Small intestine (tissue), 16 donors: Measurements from ENCODE around the gene SHC1. TPM values are rescaled to one million over a fixed set of nuclear protein-coding genes. Genes with fewer than 3 reads are reported as not detected.

Source experiments
- DNase-seq, 2 donors: peaks; one replicate each; pipeline versions ENCODE4 v3.0.0 to v3.0.0-alpha.2; 2013
- FAIRE-seq: peaks from 2 replicates; lab custom pipeline; 2012; peaks lifted over from hg19 to GRCh38; lab: Jason Lieb, UNC
- H3K27ac ChIP-seq, 3 donors: one replicate each; pipeline ENCODE4 v1.5.1; 2013; ENCODE audit warnings: low read length in 2 of 3, mild to moderate bottlenecking in 2 of 3, control low read depth in 1 of 3, inconsistent platforms in 1 of 3, low read depth in 1 of 3, moderate library complexity in 1 of 3
- H3K27me3 ChIP-seq, 3 donors: one replicate each; pipeline ENCODE4 v1.6.1; 2013; ENCODE audit warnings: low read length in 3 of 3, inconsistent platforms in 1 of 3; ENCODE audit not compliant: control insufficient read depth in 3 of 3, insufficient read depth in 3 of 3
- H3K36me3 ChIP-seq, 3 donors: one replicate each; pipeline ENCODE4 v1.6.1; 2013; ENCODE audit warnings: low read length in 3 of 3, inconsistent platforms in 1 of 3, low read depth in 1 of 3, mild to moderate bottlenecking in 1 of 3, moderate library complexity in 1 of 3; ENCODE audit not compliant: control insufficient read depth in 3 of 3, insufficient read depth in 2 of 3
- H3K4me1 ChIP-seq, 3 donors: one replicate each; pipeline ENCODE4 v1.6.1; 2013; ENCODE audit warnings: low read length in 2 of 3, inconsistent platforms in 1 of 3, low read depth in 1 of 3, mild to moderate bottlenecking in 1 of 3, moderate library complexity in 1 of 3; ENCODE audit not compliant: control insufficient read depth in 3 of 3, insufficient read depth in 2 of 3
- H3K4me3 ChIP-seq, 3 donors: one replicate each; pipeline ENCODE4 v1.5.1; 2013; ENCODE audit warnings: low read length in 3 of 3, control low read depth in 1 of 3, inconsistent platforms in 1 of 3, low read depth in 1 of 3, mild to moderate bottlenecking in 1 of 3, moderate library complexity in 1 of 3
- H3K9me3 ChIP-seq, 2 donors: one replicate each; pipeline ENCODE4 v1.6.1; 2013; ENCODE audit warnings: low read depth in 1 of 2, low read length in 1 of 2; ENCODE audit not compliant: control insufficient read depth in 2 of 2, insufficient read depth in 1 of 2
- WGBS, 3 donors: extraction: QIAGEN DNeasy Blood & Tissue Kit; methylation state at CpG; one replicate each; pipeline ENCODE4 v1.1.7; 2013; 5-methylcytosine and 5-hydroxymethylcytosine counted together
- long read RNA-seq, 10 donors: transcript quantifications; one replicate each; lab custom pipeline, GENCODE V29; 2026
- polyA plus RNA-seq, 4 donors: library from polyadenylated mRNA; stranded (reverse) in 3 of 4; unstranded in 1 of 4; fragments of 200-250 nt in 3 of 4; fragments of 120-200 nt in 1 of 4; gene quantifications; one replicate each; pipeline versions ENCODE4 v1.2.1 to v1.2.3, GENCODE V29; 2013
- donor health status: healthy with polysubstance abuse.
- donor health status: control.
- donor health status: control.
- donor health status: Bipolar disorder and iron deficiency.
- donor health status: healthy.

SHC1 gene, protein sequence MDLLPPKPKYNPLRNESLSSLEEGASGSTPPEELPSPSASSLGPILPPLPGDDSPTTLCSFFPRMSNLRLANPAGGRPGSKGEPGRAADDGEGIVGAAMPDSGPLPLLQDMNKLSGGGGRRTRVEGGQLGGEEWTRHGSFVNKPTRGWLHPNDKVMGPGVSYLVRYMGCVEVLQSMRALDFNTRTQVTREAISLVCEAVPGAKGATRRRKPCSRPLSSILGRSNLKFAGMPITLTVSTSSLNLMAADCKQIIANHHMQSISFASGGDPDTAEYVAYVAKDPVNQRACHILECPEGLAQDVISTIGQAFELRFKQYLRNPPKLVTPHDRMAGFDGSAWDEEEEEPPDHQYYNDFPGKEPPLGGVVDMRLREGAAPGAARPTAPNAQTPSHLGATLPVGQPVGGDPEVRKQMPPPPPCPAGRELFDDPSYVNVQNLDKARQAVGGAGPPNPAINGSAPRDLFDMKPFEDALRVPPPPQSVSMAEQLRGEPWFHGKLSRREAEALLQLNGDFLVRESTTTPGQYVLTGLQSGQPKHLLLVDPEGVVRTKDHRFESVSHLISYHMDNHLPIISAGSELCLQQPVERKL
- polyA plus RNA-seq, result 10 to 100 TPM; 59.7 to 84.8 (median 66.7) TPM
- long read RNA-seq, donor 1, result 0 reads
- long read RNA-seq, donor 2, partial matches to known transcripts, result 0 of 5 reads
- long read RNA-seq, donor 2, other reads (novel, unspliced or antisense), result 0 of 5 reads
- long read RNA-seq, donor 3, partial matches to known transcripts, result 0 of 65 reads
- long read RNA-seq, donor 3, other reads (novel, unspliced or antisense), result 63 of 65 reads
- long read RNA-seq, donor 4, result 0 reads
- long read RNA-seq, donor 5, partial matches to known transcripts, result 0 of 23 reads
- long read RNA-seq, donor 5, other reads (novel, unspliced or antisense), result 22 of 23 reads
- long read RNA-seq, donor 6, partial matches to known transcripts, result 0 of 6 reads
- long read RNA-seq, donor 6, other reads (novel, unspliced or antisense), result 0 of 6 reads
- long read RNA-seq, donor 7, result 0 reads
- long read RNA-seq, donor 8, partial matches to known transcripts, result 0 of 2 reads
- long read RNA-seq, donor 8, other reads (novel, unspliced or antisense), result 0 of 2 reads
- long read RNA-seq, donor 9, result 0 reads
- long read RNA-seq, donor 10, transcript SHC1-210 (12 exons, 3,481 nt), result major isoform, 5 of 13 reads
- long read RNA-seq, donor 10, partial matches to known transcripts, result 0 of 13 reads
- long read RNA-seq, donor 10, other reads (novel, unspliced or antisense), result 0 of 13 reads

- DNase-seq (peak; percentile 61 to 84), FAIRE-seq (no peak)
- H3K9me3 ChIP-seq, result no peaks in the 10 kb centered on the region
- H3K27me3 ChIP-seq, result no peaks in the 10 kb centered on the region
- peak within 1 kb of the TSS; percentile 77 to 85 (median 79) for H3K27ac ChIP-seq
- H3K4me3 ChIP-seq, result peak within 1 kb of the TSS; percentile 1 to 40 (median 27)
- peaks cover 7 to 35% (median 15%) of the 10 kb centered on the region in 3 donors for H3K4me1 ChIP-seq
- peaks cover 2 to 56% (median 22%) of the 10 kb centered on the region in 3 donors for H3K36me3 ChIP-seq
- 26 to 51% (median 47%) methylated on average over 14 to 15 of the region's 15 CpGs for WGBS, 3 donors
Observed at GRCh38 chr1:154970631-154971340, at the start of gene SHC1. Gene SHC1, minus strand, starts transcription at chr1:154970747. Its CDS starts 221 bp downstream, at chr1:154970526.

GRCh38 chr1:155019377-155020245 lies 49.1 kb upstream of the SHC1 start:
- no peaks in the 10 kb centered on the region for H3K27me3 ChIP-seq
- FAIRE-seq, result no peak
- H3K4me3 ChIP-seq, result no peak overlapping the region
- H3K36me3 ChIP-seq, result peaks cover 6 to 48% (median 15%) of the 10 kb centered on the region in 3 donors
- H3K27ac ChIP-seq, result peak overlapping the region in 1 of 3 donors; percentile 56
- WGBS, 3 donors, result 65 to 75% (median 66%) methylated on average over 11 of the region's 11 CpGs
- H3K9me3 ChIP-seq, result no peaks in the 10 kb centered on the region
- H3K4me1 ChIP-seq, result peaks cover 2 to 19% (median 5%) of the 10 kb centered on the region in 3 donors
- DNase-seq, result no peak

DNA sequence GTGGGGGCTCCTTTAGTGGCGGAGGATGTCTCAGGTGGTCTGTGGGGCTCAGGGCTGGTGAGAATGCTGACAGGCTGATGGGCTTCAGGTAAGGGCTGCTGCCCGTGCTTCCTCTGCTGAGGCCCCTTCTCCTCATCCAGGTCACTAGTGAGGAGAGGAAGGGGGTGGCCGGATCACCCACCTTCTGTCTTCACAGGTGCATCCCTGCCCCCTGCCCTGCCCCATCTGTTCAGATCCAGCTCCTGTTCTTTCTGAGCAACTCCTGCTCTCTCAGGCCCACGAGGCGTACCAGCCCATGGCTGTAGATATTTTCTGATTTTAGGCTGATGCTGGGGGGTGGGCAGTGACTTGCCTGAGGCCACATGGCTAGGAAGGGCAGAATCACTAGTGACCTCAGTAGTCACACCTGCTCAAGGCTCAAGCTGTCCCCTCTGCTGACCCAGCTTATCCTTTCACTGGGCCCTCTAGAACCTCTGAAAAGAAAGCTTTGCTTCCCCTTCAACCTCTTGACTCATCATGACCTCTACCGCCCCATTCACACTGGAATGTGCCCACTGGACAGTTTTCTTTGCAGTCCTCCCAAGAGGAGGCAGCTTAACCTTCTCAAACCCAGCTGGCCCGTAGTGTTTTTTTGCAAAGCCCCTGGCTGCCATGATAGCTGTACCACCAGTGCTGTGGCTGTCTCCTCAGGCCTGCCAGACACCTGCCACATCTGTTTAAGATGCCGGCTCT lies 48.2 kb upstream of the SHC1 start:
- 85 to 92% (median 85%) methylated on average over 8 of the region's 8 CpGs for WGBS, 3 donors
- Histone ChIP-seq H3K27ac (peak overlapping the region in 2 of 3 donors; percentile 8 to 56), H3K9me3 (no peaks in the 10 kb centered on the region), H3K27me3 (no peaks in the 10 kb centered on the region), H3K36me3 (peaks cover 6 to 56% (median 19%) of the 10 kb centered on the region in 3 donors), H3K4me3 (no peak overlapping the region), H3K4me1 (peaks cover 2 to 22% (median 5%) of the 10 kb centered on the region in 3 donors)
- FAIRE-seq (no peak), DNase-seq (no peak)

DNA sequence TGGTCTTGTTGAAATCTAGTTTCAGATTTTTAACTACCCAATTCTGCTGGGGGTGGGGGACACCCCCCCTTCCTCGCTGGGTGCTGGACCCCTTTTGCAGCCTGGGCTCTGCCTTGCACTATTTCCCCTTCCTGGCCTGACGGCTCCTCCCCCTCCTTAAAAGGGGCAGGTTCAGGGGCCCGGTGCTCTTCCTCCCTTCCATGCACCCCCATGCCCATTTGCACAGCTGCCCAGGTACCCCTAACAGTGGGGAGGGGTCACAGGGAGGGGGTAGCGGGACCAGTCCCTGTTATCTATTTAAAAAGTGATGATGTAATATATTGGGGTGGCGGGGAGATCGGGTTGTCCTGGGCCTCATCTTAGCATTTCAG lies 47.4 kb upstream of the SHC1 start:
- DNase-seq (no peak), FAIRE-seq (no peak)
- H3K9me3 ChIP-seq, result no peaks in the 10 kb centered on the region
- peak overlapping the region; percentile 83 to 99 (median 93) for H3K27ac ChIP-seq
- 32 to 43% (median 39%) methylated on average over 6 of the region's 6 CpGs for WGBS, 3 donors
- no peaks in the 10 kb centered on the region for H3K27me3 ChIP-seq
- peaks cover 6 to 61% (median 19%) of the 10 kb centered on the region in 3 donors for H3K36me3 ChIP-seq
- H3K4me1 ChIP-seq, result peaks cover 2 to 28% (median 13%) of the 10 kb centered on the region in 3 donors
- peak overlapping the region in 2 of 3 donors; percentile 26 to 38 for H3K4me3 ChIP-seq

- H3K9me3 ChIP-seq, result no peaks in the 10 kb centered on the region
- peaks cover 6 to 68% (median 19%) of the 10 kb centered on the region in 3 donors for H3K36me3 ChIP-seq
- FAIRE-seq (no peak), DNase-seq (peak; percentile 97 to 98)
- peak overlapping the region; percentile 83 to 99 (median 93) for H3K27ac ChIP-seq
- 3 to 6% (median 4%) methylated on average over 16 to 49 of the region's 49 CpGs for WGBS, 3 donors
- no peaks in the 10 kb centered on the region for H3K27me3 ChIP-seq
- peak overlapping the region; percentile 4 to 38 (median 26) for H3K4me3 ChIP-seq
- H3K4me1 ChIP-seq, result peaks cover 2 to 34% (median 15%) of the 10 kb centered on the region in 3 donors
Observed at GRCh38 chr1:155017041-155017945, 46.7 kb upstream of the SHC1 start.

DNA sequence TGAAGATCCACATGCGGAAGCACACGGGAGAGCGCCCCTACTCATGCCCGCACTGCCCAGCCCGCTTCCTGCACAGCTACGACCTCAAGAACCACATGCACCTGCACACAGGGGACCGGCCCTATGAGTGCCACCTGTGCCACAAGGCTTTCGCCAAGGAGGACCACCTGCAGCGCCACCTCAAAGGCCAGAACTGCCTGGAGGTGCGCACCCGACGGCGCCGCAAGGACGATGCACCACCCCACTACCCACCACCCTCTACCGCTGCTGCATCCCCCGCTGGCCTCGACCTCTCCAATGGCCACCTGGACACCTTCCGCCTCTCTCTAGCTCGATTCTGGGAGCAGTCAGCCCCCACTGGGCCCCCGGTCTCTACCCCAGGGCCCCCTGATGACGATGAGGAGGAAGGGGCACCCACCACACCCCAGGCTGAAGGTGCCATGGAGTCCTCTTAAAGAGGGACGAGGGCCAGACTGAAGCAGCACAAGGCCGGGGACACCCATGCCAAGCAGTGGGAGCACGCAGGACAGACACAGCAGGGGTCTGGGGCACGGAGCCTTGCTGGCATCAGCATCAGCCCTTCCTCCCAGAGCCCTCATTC lies 45.8 kb upstream of the SHC1 start:
- WGBS, 3 donors, result 56 to 68% (median 67%) methylated on average over 26 of the region's 26 CpGs
- Histone ChIP-seq H3K27ac (peak overlapping the region; percentile 83 to 99 (median 93)), H3K36me3 (peaks cover 6 to 77% (median 19%) of the 10 kb centered on the region in 3 donors), H3K9me3 (no peaks in the 10 kb centered on the region), H3K4me1 (peaks cover 2 to 44% (median 25%) of the 10 kb centered on the region in 3 donors), H3K27me3 (no peaks in the 10 kb centered on the region), H3K4me3 (no peak overlapping the region)
- DNase-seq (no peak), FAIRE-seq (no peak)
